Endothelial cell of umbilical vein (primary cell): ENCODE results near the gene FBXO11. TPM values are rescaled to one million over a fixed set of nuclear protein-coding genes. Genes with fewer than 3 reads are reported as not detected.

ENCODE experiments used
- BruUV-seq: library from RNA; stranded (reverse); fragments of 400-500 nt; replicated peaks from 2 replicates; lab custom pipeline; 2021; lab: Mats Ljungman, UMichigan
- CTCF ChIA-PET: fragments of 300-600, 350-600 bp; sonication (Branson Sonifier 250); formaldehyde crosslinking; loops from one replicate; lab custom pipeline; 2021; ENCODE audit warnings: antibody characterized with exemption, inconsistent platforms; lab: Charles Lee
- POLR2A ChIA-PET: fragments of 300-600, 350-600 bp; sonication (Branson Sonifier 250); formaldehyde crosslinking; loops from one replicate; lab custom pipeline; 2021; ENCODE audit warnings: antibody characterized with exemption, inconsistent platforms; lab: Charles Lee
- DNase-seq: peaks from one replicate; pipeline ENCODE4 v3.0.0-alpha.2; 2011; ENCODE audit warnings: low read depth, low spot score
- FAIRE-seq: peaks from 2 replicates; lab custom pipeline; 2011; peaks lifted over from hg19 to GRCh38; lab: Jason Lieb, UNC
- H2AFZ ChIP-seq: 2 replicates; pipeline ENCODE4 v1.6.0; 2012; ENCODE audit warnings: low read depth, low read length, control low read depth, inconsistent platforms
- H3K27ac ChIP-seq: 2 replicates; pipeline ENCODE4 v1.5.1; 2011; ENCODE audit warnings: low read depth, mild to moderate bottlenecking, control low read depth, low read length, moderate library complexity; ENCODE audit not compliant: insufficient read depth
- H3K27me3 ChIP-seq, 2 experiments: 2 replicates each; pipeline versions ENCODE4 v1.6.0 to v1.6.1; 2011; ENCODE audit warnings: low read length in 2 of 2, mixed read lengths in 1 of 2; ENCODE audit not compliant: control insufficient read depth in 2 of 2, insufficient read depth in 2 of 2
- H3K36me3 ChIP-seq, 2 experiments: 2 replicates in 1 of 2; 3 replicates in 1 of 2; pipeline ENCODE4 v1.5.1; 2011; ENCODE audit warnings: low read length in 2 of 2, mild to moderate bottlenecking in 1 of 2, moderate library complexity in 1 of 2; ENCODE audit not compliant: control insufficient read depth in 2 of 2, insufficient read depth in 2 of 2; ENCODE audit errors: extremely low read depth in 1 of 2
- H3K4me1 ChIP-seq: 3 replicates; pipeline ENCODE4 v1.5.1; 2011; ENCODE audit warnings: mild to moderate bottlenecking, low read length; ENCODE audit not compliant: control insufficient read depth, insufficient read depth; ENCODE audit errors: extremely low read depth
- H3K4me2 ChIP-seq: 2 replicates; pipeline ENCODE4 v1.6.1; 2011; ENCODE audit warnings: low read length, control low read depth, mixed read lengths; ENCODE audit not compliant: insufficient read depth
- H3K4me3 ChIP-seq, 3 experiments: fragments of 200-600 bp in 1 of 3; sonication (generic), shearing (Covaris generic) in 1 of 3; replicated peaks in 1 of 3; 2 replicates each; pipeline ENCODE4 v1.5.1; 2011 to 2016; ENCODE audit warnings: control low read depth in 3 of 3, low read length in 3 of 3, mild to moderate bottlenecking in 2 of 3, inconsistent platforms in 1 of 3, low read depth in 1 of 3, moderate library complexity in 1 of 3; ENCODE audit not compliant: insufficient read depth in 1 of 3
- H3K79me2 ChIP-seq: 2 replicates; pipeline ENCODE4 v1.6.0; 2012; ENCODE audit warnings: low read length, inconsistent platforms; ENCODE audit not compliant: control insufficient read depth, insufficient read depth
- H3K9ac ChIP-seq: replicated peaks from 2 replicates; pipeline ENCODE3; 2011; ENCODE audit warnings: low read length, control low read depth; ENCODE audit not compliant: insufficient read depth; ENCODE audit errors: extremely low read depth
- H3K9me1 ChIP-seq: replicated peaks from 3 replicates; pipeline ENCODE4 v1.6.0; 2011; ENCODE audit warnings: mild to moderate bottlenecking, low read length; ENCODE audit not compliant: control insufficient read depth, insufficient read depth; ENCODE audit errors: extremely low read depth
- H3K9me3 ChIP-seq: replicated peaks from 2 replicates; pipeline ENCODE4 v1.5.1; 2012; ENCODE audit warnings: low read length, inconsistent platforms; ENCODE audit not compliant: control insufficient read depth, insufficient read depth
- H4K20me1 ChIP-seq: replicated peaks from 2 replicates; pipeline ENCODE3; 2011; ENCODE audit warnings: mild to moderate bottlenecking, low read length; ENCODE audit not compliant: control insufficient read depth, insufficient read depth; ENCODE audit errors: extremely low read depth
- EZH2 ChIP-seq: IDR thresholded peaks from 2 replicates; pipeline ENCODE4 v1.6.1; 2012; ENCODE audit warnings: borderline replicate concordance, low read depth, mild to moderate bottlenecking, moderate library complexity, low read length, inconsistent platforms; ENCODE audit not compliant: severe bottlenecking
- FOS ChIP-seq: IDR thresholded peaks from 2 replicates; pipeline ENCODE4 v1.6.1; 2011; ENCODE audit warnings: mild to moderate bottlenecking, low read length, moderate library complexity, borderline replicate concordance; ENCODE audit not compliant: insufficient read depth
- GATA2 ChIP-seq: IDR thresholded peaks from 2 replicates; pipeline ENCODE4 v1.7.0; 2011; ENCODE audit warnings: low read depth, mild to moderate bottlenecking, moderate library complexity, mixed read lengths, low read length; ENCODE audit not compliant: insufficient read length, insufficient read depth
- JUN ChIP-seq: IDR thresholded peaks from 2 replicates; pipeline ENCODE4 v1.6.1; 2011; ENCODE audit warnings: borderline replicate concordance, low read depth; ENCODE audit not compliant: insufficient read length, insufficient read depth
- MYC ChIP-seq: IDR thresholded peaks from one replicate; pipeline ENCODE4 v1.6.1; 2011; ENCODE audit warnings: mild to moderate bottlenecking, low read depth, low read length
- POLR2A ChIP-seq: IDR thresholded peaks from 2 replicates; pipeline ENCODE4 v1.6.1; 2012; ENCODE audit warnings: low read depth, mild to moderate bottlenecking, control low read depth, low read length
- POLR2AphosphoS5 ChIP-seq: IDR thresholded peaks from 2 replicates; pipeline ENCODE4 v1.6.1; 2012; ENCODE audit warnings: low read depth, mild to moderate bottlenecking, control low read depth, low read length, moderate library complexity; ENCODE audit not compliant: insufficient read depth
- dilution Hi-C: fragments of 300-500 bp; cut with MboI; formaldehyde crosslinking; loops from one replicate; pipeline ENCODE4 v1.15.0; 2019; ENCODE audit warnings: low sequenced_read_pairs; ENCODE audit not compliant: extremely low pct_ligation_motif_present
- intact Hi-C: fragments of 100-400 bp; cut with micrococcal nuclease; formaldehyde crosslinking; loops from one replicate; pipeline ENCODE4 v1.10.0; 2022
- polyA plus RNA-seq, 4 experiments: library from polyadenylated mRNA; depleted of rRNA in 3 of 4; stranded (reverse) in 3 of 4; unstranded in 1 of 4; fragments of >200 nt; gene quantifications; 2 replicates each; pipeline versions ENCODE4 v1.2.1 to v1.2.3, GENCODE V29; 2011 to 2012; ENCODE audit warnings: missing spikeins in 1 of 4
- total RNA-seq: library from RNA; stranded (reverse); gene quantifications from 2 replicates; pipeline ENCODE4 v1.2.3, GENCODE V29; 2021
- TF ChIP-seq, protein P1 (sequence below), 2 donors: IDR thresholded peaks; 1 replicate in 1 of 2; 2 replicates in 1 of 2; pipeline ENCODE4 v1.5.1; 2011; ENCODE audit warnings: low read length in 2 of 2, mild to moderate bottlenecking in 2 of 2, moderate library complexity in 2 of 2, control low read depth in 1 of 2, inconsistent platforms in 1 of 2, low read depth in 1 of 2; ENCODE audit not compliant: insufficient read depth in 1 of 2; ENCODE audit errors: extremely low read depth in 1 of 2
- TF ChIP-seq, protein P2 (sequence below): IDR thresholded peaks from 2 replicates; pipeline ENCODE4 v1.6.1; 2011; ENCODE audit not compliant: insufficient read depth, insufficient read length

FBXO11 gene
- total and polyA plus RNA-seq, 2 donors (not counting 3 experiments of a cell fraction or from before 2014, with no cell fraction given): 23.4 to 59.6 TPM

DNA sequence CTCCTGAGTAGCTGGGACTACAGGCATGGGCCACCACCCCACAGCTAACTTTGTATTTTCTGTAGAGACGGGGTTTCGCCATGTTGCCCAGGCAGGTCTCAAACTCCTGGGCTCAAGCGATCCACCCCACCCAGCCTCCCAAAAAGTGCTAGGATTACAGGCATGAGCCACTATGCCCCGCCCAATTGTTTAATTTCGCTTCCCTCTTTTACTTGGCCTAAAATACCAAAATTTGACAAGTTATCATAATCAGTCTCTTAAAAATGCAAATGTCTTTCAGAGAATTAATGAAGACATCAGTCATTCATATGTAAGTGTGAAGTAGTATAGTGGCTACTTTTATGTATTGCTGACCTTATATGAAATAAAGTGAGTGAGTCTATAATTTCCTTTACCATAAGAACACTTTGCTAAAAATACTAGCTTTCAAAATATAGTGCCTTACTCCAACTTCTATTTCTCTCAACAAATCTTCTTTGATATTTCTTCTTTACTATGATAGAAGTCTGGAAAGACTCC lies 9.8 kb downstream of the FBXO11 start:
- DNase-seq: no peak
- CTCF ChIA-PET: interaction anchor here (1.0 kb wide), 1 partner anchor 38 kb away, joined by 3 read pairs; no protein-coding TSS in a partner anchor

More for the DNA sequence above, 9.8 kb downstream of the FBXO11 start:
- BruUV-seq: no TSS peak
- POLR2A ChIA-PET: no interaction called here
- no peak for FAIRE-seq
- Histone ChIP-seq H3K4me2 (no peak overlapping the region), H3K4me1 (peaks cover 11% of the 10 kb centered on the region), H3K79me2 (peaks cover 95% of the 10 kb centered on the region), H3K27me3 (no peaks in the 10 kb centered on the region), H3K27ac (no peak overlapping the region), H3K9me3 (no peaks in the 10 kb centered on the region), H3K9me1 (peaks cover 3% of the 10 kb centered on the region), H2AFZ (no peak overlapping the region), H4K20me1 (peaks cover 15% of the 10 kb centered on the region), H3K4me3 (no peak overlapping the region), H3K36me3 (no peaks in the 10 kb centered on the region), H3K9ac (no peak overlapping the region)
- dilution Hi-C loops: no loop called here
- TF ChIP-seq JUN (no peak), GATA2 (no peak), EZH2 (no peak), FOS (no peak), MYC (no peak), POLR2A (no peak), POLR2AphosphoS5 (no peak)
- TF ChIP-seq, protein P1, sequence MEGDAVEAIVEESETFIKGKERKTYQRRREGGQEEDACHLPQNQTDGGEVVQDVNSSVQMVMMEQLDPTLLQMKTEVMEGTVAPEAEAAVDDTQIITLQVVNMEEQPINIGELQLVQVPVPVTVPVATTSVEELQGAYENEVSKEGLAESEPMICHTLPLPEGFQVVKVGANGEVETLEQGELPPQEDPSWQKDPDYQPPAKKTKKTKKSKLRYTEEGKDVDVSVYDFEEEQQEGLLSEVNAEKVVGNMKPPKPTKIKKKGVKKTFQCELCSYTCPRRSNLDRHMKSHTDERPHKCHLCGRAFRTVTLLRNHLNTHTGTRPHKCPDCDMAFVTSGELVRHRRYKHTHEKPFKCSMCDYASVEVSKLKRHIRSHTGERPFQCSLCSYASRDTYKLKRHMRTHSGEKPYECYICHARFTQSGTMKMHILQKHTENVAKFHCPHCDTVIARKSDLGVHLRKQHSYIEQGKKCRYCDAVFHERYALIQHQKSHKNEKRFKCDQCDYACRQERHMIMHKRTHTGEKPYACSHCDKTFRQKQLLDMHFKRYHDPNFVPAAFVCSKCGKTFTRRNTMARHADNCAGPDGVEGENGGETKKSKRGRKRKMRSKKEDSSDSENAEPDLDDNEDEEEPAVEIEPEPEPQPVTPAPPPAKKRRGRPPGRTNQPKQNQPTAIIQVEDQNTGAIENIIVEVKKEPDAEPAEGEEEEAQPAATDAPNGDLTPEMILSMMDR (IDR thresholded peaks at IDR 0.05; ENCODE audit: extremely low read depth in 1 of 2, insufficient read depth in 1 of 2, low read depth in 1 of 2, low read length in 2 of 2): no peak
- TF ChIP-seq, protein P2, sequence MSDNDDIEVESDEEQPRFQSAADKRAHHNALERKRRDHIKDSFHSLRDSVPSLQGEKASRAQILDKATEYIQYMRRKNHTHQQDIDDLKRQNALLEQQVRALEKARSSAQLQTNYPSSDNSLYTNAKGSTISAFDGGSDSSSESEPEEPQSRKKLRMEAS: no peak
- intact Hi-C loops: no loop called here
